Stimulated activated CD8-positive, alpha-beta memory T cell treated with anti-CD3 and anti-CD28 coated beads, Interleukin-2, amount 100 ng/mL, for 1 hour (primary cell): Measurements from ENCODE around the gene PARD3.

Experiments used
- DNase-seq, 2 donors: peaks; one replicate each; pipeline ENCODE4 v3.0.0-alpha.2; 2020; ENCODE audit warnings: low read depth in 2 of 2

PARD3 gene

DNA sequence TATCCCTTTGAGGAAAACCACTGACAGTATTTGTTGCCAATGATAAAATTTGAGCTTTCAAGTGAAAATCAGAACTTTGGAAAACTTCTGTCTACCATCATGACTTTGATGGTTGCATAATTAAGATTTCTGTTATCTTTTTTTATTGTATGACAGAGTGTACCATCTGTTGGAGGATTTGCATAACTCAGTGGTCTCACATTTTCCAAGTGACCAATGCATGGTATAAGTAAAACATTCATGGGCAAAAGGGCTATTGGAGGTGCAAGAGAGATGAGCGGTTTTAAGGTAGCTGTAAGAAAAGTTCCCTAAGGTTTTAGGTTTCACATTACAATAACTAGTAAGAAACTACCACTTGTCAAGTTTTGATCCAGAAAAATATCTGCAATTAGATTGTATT is 625.3 kb downstream of the PARD3 start:
- DNase-seq = no peak

DNA sequence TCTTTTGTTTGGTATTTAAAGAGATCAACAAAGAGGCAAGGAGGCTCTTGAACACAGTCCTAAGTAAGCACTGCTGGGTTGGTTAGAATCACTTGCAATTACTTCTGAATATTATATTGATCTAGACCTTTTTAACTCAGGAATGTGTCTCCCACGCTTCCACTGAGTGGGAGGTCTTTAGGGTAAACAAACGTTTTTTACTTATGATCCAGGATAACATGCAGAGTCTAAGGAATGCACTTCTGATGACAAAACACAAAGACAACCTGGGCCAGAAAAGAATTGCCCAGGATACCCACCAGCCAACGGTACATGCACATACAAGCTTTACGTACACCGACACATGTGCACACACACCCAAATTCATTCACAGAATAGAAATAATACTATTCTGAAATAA is 626.9 kb downstream of the PARD3 start:
- no peak for DNase-seq

DNA sequence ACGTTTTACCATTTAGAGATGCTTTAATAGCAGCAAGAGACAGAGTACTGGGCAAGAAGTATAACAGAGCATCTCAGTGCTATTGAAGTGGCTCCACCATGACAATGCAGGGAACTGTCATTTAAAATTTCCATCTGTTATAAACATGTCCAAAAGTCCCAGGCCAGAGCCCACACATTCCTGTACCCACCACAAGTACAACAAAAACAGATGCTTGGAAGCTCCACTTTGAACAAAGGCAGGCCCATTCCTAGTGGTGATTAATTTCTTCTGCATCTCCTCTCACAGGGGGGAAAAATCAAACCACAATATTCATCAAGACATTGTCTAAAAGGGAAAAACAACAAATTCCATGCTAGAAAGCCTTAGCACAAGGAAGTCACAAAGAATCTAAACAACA is 627.9 kb downstream of the PARD3 start:
- no peak for DNase-seq

DNA sequence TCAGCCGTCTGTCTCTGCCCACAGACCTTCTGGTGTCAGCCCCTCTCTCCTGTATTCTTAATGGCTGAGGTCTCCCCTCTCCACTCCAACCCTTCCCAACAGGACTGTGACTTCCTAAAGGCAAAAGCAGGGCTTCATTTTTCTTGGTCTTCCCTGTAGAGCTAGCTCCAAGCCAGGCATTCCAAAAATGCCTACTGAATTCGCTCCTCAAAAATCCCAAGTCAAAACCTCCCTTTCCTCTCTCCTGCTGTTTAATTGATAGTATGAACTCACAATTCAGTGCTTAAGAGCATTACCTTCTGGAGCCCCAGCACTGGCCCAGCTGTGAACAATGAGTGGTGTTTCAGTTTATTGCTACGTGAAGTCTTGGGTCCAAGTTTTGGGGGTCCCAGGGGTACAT is 628.4 kb downstream of the PARD3 start:
- DNase-seq = no peak

DNA sequence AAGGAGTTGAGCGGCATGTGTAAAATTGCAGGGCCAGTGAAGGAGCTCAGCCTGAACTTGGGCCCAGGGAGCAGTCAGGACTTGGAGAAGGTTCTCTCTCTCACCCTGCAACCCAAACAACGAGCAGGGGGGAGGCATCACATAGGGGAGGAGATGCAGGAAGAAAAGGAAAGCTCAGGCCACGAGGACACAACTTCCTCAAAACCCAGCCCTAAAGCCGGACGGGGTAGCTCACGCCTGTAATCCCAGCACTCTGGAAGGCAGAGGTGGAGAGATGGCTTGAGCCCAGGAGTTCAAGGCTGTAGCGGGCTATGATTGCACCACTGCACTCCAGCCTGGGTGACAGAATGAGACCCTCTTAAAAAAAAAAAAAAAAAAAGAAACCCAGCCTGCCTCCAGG is 629.1 kb downstream of the PARD3 start:
- DNase-seq = no peak

DNA sequence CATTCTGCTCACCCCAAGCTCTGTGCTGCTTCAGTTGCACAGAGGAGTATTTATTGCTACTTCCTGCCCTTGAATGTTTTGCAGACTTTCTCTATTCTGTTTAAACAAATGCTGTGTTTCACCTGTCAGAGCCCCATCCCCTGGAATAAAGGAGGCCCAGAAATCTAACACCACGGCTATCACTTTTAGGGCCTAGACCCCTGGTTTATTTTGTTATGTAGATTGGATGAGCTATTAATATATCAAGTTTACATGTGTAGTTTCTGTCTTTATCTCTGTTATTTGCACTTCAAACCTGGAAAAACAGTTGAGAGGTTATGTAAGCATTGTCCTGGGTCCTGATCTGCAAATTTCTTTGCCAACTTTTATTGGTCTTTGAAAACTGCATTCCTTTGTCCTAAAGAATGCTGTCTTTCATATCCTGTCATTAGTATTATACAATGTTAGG is 630.1 kb downstream of the PARD3 start:
- no peak for DNase-seq

DNA sequence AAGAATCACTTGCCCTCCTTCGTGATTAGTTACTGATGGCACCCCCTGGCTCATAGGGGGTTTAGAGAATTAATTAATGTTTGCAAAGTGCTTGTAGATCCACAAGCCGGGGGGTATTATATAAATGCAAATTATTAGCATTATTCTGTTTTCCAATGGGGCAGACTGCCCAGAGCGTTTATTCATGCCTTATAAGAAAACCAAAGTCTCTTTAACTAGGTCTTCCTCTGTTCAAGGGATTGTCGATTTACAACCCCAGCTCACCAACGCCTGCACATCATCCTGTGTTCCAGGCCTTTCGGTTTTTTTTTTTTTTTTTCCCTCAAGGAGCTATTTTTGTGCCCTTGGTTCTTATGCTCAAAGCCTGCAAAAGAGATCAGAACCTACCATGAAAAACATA is 630.7 kb downstream of the PARD3 start:
- no peak for DNase-seq

DNA sequence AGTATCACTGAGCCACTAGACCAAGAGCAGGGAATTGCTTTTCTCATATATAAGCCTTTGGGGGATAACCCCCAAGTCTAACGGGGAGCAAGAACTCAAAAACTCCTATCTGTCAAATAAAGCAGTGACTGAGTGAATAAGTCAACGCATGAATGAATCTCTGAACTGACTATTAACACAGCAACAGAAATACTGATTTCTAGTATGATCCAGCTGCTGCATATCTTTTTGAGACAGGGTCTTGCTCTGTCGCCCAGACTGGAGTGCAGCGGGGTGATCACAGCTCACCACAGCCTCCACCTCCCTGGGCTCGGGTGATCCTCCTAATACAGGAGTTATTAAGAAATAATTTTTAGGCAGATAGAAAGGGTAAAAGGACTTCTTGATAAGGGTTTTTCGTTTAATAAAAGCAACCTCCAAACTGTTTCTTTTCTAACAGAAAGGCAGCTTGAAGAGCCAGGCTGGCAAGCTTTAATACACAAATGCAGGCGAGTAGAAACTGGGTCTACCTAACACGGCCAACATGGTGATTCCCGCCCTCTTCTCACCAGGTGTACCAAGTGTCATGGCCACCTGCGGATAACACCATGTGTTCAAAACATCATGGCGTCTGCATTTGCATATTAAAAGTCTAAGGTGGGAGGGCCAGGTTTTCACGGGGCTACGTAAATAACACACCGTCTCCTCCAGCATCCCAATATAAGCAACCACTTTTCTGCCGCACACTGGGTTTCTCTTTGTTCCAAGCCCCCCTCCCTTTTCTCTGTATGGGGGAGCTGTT is 631.9 kb downstream of the PARD3 start:
- no peak for DNase-seq

DNA sequence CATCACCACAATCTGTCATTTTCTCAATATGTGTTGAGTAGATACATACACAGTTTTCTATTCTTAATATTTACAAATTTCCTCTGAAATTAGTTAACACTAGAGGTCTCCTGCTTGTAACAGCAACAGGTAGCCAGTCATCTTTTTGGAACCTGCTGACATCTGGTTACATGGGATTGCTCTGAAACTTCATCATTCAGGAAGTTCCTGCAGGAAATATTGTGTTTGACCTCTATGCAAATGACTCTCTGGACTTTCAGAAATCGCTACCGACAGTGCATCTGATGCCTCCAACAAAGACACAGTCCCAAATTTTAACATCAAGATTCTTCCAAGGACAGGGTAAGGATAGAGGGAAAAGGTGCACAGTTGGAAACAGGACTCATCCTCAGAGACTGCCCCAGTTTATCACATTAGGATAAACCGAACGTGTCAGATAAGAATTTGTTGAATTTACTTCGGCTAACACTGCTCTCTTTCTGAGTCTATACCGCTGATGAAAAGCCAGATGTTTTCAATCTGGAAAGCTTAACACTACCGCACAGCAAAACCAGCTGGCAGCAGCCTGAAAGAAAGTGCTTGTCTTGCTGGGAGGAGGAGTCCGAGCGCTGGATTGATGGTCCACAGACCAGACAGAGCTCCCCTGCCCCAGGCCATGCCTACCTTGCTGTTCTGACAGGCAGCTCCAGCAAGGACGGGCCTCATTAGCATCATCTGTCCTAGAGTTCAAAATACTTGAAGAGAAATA is 633.4 kb downstream of the PARD3 start:
- no peak for DNase-seq

DNA sequence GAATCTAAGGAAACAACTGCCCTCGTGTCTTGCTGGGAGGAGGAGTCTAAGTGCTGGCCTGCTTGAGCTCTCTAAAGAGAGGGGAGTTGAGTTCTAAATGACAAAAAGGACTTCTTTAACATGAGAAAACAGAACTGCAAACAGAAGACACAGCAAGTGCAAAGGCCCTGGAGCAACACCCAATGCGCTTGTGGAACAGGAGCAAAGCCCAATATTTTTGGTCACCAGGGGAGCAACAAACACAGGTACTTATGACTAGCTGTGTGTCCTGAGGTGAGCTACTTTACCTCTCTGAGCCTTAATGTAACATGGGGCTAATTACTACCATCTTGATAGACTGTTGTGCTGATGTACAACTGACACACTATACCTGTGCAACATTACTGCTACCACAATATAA is 634.3 kb downstream of the PARD3 start:
- DNase-seq = no peak

DNA sequence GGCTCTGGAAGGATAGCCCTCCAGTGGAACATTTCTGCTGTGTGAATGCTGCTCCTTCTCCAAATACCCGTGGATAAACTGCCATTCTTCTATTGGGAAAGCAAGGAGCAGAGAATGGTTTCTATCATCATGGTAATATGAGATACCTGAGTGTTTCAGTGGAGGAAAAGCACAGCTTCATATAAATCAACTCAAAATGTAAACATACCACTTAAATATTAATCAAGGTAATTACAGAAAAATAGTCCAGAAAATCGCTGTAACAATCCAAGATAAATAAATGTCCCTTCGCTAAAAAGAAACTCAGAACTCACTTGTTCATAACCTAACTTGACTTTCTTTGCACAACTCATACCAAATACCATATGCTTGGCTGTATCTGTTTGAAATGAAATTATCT is 635.8 kb downstream of the PARD3 start:
- DNase-seq = no peak

DNA sequence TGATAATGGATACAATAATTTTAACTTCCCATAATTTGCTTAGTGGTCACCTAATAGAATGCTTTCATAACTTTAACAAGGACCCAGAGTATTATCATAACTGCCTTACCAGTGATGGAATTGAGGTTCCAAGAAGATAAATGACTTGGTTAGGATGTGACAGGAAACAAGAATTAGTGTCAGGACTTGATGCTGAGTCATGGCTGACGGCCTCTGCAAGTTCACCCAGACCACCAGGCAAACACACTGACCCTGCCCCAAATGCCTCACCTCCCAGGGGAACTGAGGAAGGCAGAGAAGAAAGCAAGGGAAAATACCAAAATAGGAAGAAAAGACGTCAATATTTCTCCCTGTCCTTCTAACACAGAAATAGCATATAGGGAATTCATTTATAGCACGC is 636.3 kb downstream of the PARD3 start:
- DNase-seq = no peak

DNA sequence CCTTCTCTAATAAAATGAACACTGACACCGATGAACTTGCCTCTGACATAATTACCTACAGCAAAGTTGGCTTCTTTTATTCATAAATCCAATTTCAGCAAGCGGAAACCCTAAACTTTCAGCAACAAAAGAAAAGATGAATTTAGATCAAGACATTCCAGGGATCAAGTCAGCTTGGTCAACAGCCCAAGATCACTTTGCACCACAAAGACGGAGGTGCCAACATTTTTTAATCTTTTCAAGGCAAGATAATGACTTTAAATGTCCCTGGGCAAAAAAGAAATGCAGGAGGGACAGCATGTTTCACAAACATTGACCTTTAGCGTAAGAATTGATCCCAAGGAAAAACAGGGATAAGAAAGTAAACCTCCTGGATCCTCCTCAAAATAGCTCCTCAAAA is 636.9 kb downstream of the PARD3 start:
- DNase-seq = no peak

DNA sequence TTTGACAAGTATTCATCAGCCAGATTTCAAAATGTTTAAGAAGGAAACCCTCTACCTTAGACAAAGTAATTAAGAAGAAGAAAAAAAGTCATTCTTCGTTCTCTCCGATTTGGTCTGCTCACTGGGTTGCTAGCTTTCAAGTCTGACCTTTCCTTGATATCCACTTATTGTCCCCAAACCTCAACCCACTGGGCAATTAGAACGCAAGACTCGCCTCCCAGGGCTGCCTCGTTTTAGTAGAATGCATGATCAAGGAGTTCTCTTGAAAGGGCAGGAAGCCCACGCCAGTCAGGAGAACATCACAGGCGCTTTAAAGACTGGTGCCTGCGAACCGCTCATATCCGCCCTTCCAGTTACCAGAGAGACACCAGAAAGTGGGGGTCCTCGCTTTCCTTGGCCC is 637.7 kb downstream of the PARD3 start:
- DNase-seq = no peak

DNA sequence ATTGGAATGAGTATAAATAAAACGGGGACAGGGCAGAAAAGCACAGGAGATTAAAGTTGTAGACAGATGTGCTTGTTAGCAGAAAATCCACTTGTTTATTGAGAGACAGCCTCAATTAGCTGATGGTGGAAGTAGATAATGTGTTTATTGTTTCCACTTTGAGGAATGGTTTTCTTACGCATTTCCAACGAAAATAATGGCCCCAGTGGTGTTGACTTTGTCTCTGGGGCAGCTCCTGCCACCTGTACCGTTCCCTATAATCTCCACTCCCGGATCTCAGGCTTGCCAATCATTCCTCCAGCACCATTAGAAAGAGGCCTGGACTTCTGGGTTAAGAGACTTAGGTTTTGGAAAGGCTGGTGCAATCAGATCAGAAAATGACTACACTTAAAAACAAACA is 638.7 kb downstream of the PARD3 start:
- DNase-seq = no peak

DNA sequence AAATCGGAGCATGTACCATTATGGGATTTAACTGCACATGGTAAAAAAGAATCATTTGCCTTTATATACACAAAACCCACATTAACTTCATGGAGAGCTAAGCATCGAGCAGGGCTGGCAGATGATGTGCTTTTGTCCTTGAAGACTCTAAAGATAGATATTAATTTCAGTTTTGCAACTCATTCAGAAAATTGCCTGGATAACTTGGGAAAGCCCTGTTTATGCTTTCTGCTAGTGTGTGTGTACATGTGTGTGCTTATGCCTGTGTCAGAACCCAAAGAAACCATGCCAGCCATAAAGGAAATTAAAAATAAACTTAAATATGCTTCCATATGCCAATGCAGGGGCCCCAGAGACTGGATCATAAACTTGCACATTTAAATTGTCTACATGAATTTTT is 640.0 kb downstream of the PARD3 start:
- DNase-seq = no peak

DNA sequence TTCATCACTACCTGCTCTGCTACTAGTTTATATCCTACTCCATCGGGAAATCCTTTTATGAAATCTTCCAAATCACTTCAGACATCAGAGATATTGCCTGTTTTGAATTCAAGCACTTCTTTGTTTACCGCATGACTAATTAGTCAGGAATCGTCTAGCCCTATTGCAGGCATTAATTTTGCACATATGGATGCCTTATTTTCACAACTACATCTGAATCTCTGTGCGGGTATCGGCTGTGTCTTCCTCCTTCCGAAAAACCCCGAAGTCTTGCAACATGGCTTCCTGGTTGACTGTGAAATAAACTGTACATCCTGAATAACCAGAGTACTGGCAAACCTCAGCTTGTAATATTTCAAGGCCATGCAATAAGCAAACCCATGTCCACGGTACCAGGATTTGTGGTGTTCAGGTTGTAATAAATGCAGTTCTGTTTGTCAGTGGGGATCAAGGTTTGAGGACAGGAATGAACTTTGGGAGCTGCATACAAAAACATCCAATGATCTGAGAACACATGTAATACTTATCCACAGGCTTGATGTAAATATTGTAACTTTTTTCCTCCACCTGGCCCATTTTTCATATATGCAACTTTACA is 642.1 kb downstream of the PARD3 start:
- DNase-seq = no peak

DNA sequence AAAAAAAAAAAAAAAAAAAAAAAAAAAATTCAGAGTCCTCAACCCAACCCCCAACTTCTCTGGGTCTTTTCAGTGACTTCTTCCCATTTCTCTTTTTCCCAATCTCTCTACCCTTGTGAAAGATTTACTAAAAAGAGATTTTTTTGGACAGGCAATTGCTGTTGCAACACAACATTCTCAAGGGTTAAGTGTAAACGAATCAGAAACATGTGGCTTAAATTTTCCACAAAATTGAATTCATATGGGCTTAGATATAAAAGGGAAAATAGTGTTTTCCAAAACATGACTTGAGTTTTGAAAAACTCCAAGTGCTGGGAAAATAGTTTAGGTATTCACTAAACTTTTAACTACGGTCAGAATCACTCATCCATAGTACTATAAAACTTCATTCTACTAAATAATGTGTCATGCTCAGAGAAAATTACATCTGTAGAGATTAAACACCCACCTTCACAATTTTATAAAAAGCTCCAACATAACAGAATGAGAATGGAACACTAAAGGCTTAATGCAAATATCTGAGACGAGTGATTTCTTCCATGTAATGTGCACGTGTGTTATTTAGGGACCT is 643.1 kb downstream of the PARD3 start:
- DNase-seq = no peak

DNA sequence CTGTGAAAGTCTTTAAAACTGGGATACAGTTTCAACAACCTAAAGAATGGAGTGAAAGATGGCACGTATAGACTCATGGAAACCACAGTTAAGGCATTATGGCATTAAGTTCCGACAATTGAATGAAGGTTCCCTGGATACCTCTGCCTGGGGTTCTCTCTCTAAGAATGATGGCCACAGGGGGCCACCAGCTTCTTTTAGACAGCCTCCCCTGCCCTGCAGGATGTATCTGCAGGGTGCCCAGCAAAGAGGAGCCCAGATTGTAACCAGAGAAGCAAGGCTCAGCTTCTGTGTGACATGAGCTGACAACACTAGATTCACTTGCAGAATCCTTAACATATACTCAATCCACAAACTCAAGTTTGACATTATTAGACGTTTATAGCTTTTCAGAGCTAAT is 645.4 kb downstream of the PARD3 start:
- no peak for DNase-seq

DNA sequence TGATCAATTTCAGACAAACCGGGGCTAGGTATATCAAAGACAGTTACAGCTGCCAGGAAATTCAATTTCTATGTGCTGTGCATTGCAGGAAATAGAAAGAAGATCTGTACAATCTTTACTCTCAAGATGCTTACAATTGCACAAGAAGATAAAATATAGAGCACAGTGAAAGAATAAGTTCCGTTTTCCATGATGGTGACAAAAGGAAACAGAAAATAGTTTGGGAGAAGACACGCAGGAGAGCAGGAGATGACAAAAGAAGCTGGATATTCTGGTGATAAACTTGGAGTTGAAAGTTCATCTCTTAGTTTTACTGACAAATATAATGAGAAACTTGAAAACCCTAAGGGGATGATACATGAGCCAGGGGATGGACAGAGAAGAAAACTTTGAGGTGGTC is 646.0 kb downstream of the PARD3 start:
- DNase-seq = no peak

DNA sequence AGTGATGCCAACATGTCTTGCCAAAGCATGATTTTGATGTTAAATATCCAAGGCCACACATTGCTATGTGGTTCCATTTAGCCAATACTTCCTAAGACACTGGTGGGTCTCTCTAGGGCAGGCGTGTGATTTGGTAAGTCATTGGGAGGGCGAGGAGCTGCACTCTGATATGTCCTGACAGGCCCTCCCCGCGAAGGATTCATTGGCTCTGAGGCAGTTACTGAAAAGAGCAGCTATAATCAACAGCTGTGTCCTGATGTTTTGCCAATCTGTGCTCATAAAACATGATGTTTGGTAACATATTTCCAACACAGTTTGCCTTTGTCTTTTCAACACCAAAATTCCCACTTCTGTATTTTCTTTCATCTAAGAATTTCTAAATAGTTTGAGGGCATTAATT is 646.7 kb downstream of the PARD3 start:
- DNase-seq = no peak

DNA sequence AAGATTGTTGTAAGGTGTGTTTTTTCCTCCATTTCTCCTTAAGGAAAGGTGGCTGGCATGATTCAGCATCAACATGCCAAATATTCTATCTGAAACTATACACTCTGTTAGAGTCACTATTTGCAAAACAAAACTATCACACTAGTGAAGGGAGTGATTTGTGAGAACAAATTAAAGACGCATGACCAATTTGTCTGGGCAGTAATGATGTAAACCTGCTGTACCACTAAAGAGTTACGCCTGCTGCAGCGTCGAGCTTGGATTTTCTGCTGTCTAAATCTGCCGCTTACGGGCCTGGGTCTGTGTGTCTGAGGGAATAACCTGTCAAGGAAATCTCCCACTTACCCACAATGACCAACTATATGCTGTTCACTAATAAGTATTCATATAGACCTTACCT is 648.3 kb downstream of the PARD3 start:
- no peak for DNase-seq

DNA sequence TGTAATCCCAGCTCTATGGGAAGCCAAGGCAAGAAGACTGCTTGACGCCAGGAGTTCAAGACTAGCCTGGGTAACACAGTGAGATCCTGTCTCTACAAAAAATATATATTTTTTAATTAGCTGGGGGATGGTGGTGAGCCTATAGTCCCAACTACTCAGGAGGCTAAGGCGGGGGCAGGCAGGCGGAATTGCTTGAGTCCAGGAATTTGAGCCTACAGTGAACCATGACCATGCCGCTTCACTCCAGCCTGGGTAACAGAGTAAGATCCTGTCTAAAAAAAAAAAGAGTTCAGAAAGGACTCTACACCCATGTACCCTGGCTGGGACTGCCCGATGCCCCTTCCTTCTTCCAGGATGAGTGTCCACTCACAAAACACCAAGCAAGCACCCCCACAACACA is 648.7 kb downstream of the PARD3 start:
- DNase-seq = no peak
